GM12875 (cell line): ENCODE data around the gene KRT35.

ENCODE experiments used
- H3K4me3 ChIP-seq: one replicate; pipeline ENCODE4 v1.5.1; 2011; ENCODE audit warnings: low read depth, low read length, control low read depth
- CTCF ChIP-seq: IDR thresholded peaks from 2 replicates; pipeline ENCODE4 v1.5.1; 2011; ENCODE audit warnings: low read depth, mild to moderate bottlenecking, control low read depth, inconsistent platforms, low read length, moderate library complexity, borderline replicate concordance; ENCODE audit not compliant: insufficient read depth

KRT35 gene

GRCh38 chr17:41511716-41512115, 30.8 kb upstream of the KRT35 start:
- no peak overlapping the region for H3K4me3 ChIP-seq
- TF ChIP-seq CTCF: no peak

DNA sequence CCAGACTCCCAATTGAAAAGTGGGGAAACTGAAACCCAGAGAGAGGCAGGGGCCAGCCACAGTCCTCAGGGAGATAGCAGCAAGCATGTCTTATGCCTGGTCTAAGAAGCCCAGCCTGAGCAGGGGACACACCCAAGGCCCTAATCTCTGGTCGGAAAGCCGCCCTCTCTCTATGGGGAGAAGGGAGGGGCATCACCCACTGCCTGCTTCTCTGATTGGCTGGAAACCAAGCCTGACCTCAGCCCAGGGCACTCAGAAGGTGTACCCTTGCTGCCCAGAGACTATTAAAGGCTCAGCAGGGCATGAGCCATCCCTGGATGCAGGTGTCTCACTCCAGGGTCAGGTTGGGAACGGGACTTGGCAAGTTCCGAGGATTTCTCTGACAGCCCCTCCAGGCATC, 30.2 kb upstream of the KRT35 start:
- no peak for TF ChIP-seq CTCF
- no peak overlapping the region for H3K4me3 ChIP-seq

- no peak overlapping the region for H3K4me3 ChIP-seq
- no peak for TF ChIP-seq CTCF
These were observed 29.5 kb upstream of the KRT35 start for GRCh38 chr17:41510251-41511065.

- no peak overlapping the region for H3K4me3 ChIP-seq
- no peak for TF ChIP-seq CTCF
These were observed 26.4 kb upstream of the KRT35 start for GRCh38 chr17:41507315-41507880.

DNA sequence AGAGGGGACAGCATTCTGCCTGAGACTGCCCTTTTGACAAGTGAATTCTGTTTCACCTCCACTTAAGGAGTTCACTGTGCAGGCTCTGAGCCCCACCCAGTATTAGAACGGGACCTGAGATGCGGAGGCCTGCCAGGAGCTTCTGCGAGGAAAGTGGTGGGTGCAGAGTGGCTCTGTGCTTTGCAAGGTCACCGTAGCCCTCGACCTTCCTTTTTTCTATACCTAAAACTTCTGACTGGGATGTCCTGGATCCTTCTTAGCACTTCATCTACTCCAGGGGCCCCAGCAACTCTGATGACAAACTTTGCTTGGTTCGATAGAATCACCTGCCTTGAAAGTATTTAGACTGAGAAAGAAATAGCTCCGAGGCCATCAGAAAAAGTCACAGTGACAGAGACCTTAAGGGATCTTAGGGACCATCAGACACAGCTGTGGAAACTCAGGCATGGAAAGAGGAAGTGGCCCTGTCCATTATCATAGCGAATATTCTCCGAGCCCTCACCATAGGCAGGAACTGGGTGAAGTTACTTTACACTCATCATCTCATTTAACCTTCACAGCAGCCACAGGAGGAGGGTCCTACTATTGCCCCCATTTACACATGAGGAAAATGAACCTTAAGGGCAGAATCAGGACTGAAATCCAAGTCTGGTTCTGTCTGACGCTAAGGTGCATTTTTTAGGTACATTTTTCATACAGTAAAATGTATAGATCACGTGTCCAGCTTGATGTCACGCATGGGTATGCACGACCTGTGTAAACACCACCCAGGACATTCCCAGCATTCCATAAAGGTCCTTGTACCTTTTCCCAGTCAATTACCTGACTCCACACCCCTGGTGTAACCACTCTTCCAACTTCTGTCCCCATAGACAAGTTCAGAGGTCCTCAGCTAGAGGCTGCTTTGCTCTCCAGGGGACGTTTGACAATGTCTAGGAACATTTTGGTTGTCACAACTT, 25.1 kb upstream of the KRT35 start:
- no peak overlapping the region for H3K4me3 ChIP-seq
- no peak for TF ChIP-seq CTCF

- no peak within 1 kb of the TSS for H3K4me3 ChIP-seq
- TF ChIP-seq CTCF: no peak
These were observed 24.3 kb upstream of the KRT35 start, which contains the start of gene KRT13 for GRCh38 chr17:41505007-41505808. Gene KRT13, minus strand, starts transcription at chr17:41505612. Its CDS starts 62 bp downstream, at chr17:41505550.
